Type B pancreatic cell (in vitro differentiated cells): ENCODE measurements around the gene CIC. TPM values are rescaled to one million over a fixed set of nuclear protein-coding genes. Genes with fewer than 3 reads are reported as not detected.

Experiments
- DNase-seq: peaks from one replicate; pipeline ENCODE4 v3.0.0; 2021; ENCODE audit warnings: mixed read lengths; ENCODE audit not compliant: unreplicated experiment; ENCODE audit errors: extremely low spot score
- H3K27ac Mint-ChIP-seq: 2 replicates; pipeline ENCODE4 v1.8.0; 2021; ENCODE audit warnings: mild to moderate bottlenecking, mixed read lengths
- H3K27me3 Mint-ChIP-seq: 2 replicates; pipeline ENCODE4 v1.8.0; 2021; ENCODE audit warnings: mixed read lengths
- H3K36me3 Mint-ChIP-seq: 2 replicates; pipeline ENCODE4 v1.8.0; 2021; ENCODE audit warnings: mixed read lengths
- H3K4me1 Mint-ChIP-seq: one replicate; pipeline ENCODE4 v1.8.0; 2021; ENCODE audit warnings: mixed read lengths; ENCODE audit not compliant: unreplicated experiment
- H3K4me3 Mint-ChIP-seq: 2 replicates; pipeline ENCODE4 v1.8.0; 2021; ENCODE audit warnings: mild to moderate bottlenecking, mixed read lengths
- H3K9me3 Mint-ChIP-seq: 2 replicates; pipeline ENCODE4 v1.8.0; 2021; ENCODE audit warnings: mixed read lengths
- total RNA-seq: library from RNA; stranded (reverse); gene quantifications from 2 replicates; pipeline ENCODE4 v1.2.1, GENCODE V29; 2021; ENCODE audit warnings: low replicate concordance
- TF ChIP-seq, protein P1 (sequence below): fragments of 200-600 bp; sonication (generic); conservative IDR thresholded peaks from 2 replicates; pipeline ENCODE4 v1.5.0; 2021; ENCODE audit warnings: antibody characterized with exemption, mild to moderate bottlenecking

The CIC gene
- total RNA-seq, 1 donor from 2014 or later: 70.3 TPM

DNA sequence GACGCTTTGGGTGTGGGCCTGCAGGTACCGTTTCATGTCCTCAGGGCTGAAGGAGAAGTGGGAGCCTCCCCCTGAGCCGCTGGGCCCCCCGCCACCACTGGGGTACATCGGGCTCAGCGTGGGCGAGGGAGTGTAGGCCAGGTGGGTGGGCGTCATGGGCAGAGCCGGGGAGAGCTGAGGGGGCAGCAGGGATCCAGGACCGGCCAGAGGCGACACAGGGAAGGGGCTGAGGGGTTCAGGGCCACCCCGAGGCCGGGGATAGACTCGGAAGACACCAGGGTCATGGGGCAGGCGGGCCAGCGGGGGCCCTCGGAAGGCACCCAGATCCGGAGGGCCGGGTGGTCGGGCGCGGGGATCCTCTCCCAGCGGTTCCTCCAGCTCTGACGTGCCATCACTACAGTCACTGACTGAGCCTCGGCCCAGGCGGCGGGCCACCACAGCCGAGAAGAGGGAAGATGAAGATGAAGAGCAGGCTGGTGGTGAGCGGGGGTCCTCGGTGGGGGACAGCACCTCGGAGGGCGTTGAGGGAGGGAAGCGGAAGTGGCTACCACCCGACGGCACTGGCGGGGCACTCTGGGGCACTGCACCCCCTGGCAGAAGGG, 19.8 kb upstream of the CIC start:
- no peaks in the 10 kb centered on the region for H3K9me3 Mint-ChIP-seq
- DNase-seq: no peak
- TF ChIP-seq, protein P1, sequence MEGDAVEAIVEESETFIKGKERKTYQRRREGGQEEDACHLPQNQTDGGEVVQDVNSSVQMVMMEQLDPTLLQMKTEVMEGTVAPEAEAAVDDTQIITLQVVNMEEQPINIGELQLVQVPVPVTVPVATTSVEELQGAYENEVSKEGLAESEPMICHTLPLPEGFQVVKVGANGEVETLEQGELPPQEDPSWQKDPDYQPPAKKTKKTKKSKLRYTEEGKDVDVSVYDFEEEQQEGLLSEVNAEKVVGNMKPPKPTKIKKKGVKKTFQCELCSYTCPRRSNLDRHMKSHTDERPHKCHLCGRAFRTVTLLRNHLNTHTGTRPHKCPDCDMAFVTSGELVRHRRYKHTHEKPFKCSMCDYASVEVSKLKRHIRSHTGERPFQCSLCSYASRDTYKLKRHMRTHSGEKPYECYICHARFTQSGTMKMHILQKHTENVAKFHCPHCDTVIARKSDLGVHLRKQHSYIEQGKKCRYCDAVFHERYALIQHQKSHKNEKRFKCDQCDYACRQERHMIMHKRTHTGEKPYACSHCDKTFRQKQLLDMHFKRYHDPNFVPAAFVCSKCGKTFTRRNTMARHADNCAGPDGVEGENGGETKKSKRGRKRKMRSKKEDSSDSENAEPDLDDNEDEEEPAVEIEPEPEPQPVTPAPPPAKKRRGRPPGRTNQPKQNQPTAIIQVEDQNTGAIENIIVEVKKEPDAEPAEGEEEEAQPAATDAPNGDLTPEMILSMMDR: no peak
- no peak overlapping the region for H3K4me3 Mint-ChIP-seq
- no peak overlapping the region for H3K27ac Mint-ChIP-seq
- H3K4me1 Mint-ChIP-seq: peaks cover 36% of the 10 kb centered on the region
- peaks cover 3% of the 10 kb centered on the region for H3K36me3 Mint-ChIP-seq
- no peaks in the 10 kb centered on the region for H3K27me3 Mint-ChIP-seq

- no peak for DNase-seq
- Mint-ChIP-seq H3K9me3 (no peaks in the 10 kb centered on the region), H3K4me1 (peaks cover 31% of the 10 kb centered on the region), H3K27me3 (no peaks in the 10 kb centered on the region), H3K4me3 (peak overlapping the region; percentile 65), H3K27ac (no peak overlapping the region), H3K36me3 (peaks cover 3% of the 10 kb centered on the region)
- TF ChIP-seq, protein P1: no peak
Measured at GRCh38 chr19:42249769-42250168, 19.3 kb upstream of the CIC start.

DNA sequence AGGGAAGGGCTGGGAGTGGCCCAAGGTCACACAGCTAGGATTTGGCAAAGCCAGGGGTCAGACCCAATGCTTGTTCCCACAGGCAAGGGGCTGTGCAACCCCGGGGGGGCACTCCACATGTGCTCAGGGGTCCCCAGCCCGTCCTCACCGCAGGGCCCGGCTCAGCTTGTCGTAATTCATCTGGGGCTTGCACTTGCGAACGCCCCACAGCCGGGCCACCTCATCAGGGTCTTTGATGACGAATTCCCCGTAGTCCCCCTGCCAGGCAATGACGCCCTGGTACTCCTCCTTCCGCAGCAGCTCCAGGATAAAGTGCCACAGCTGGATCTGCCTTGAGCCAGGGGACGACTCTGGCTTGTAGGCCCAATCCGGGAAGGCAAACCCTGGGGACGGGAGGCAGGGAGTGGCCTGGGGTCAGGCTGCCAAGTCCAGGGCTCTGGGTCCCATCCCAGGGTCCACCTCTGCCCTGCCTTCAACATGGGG, 18.8 kb upstream of the CIC start:
- Mint-ChIP-seq H3K36me3 (peaks cover 3% of the 10 kb centered on the region), H3K27ac (no peak overlapping the region), H3K4me3 (peak overlapping the region; percentile 65), H3K9me3 (no peaks in the 10 kb centered on the region), H3K4me1 (peaks cover 27% of the 10 kb centered on the region), H3K27me3 (no peaks in the 10 kb centered on the region)
- DNase-seq: no peak
- TF ChIP-seq, protein P1: no peak

- H3K9me3 Mint-ChIP-seq: no peaks in the 10 kb centered on the region
- peaks cover 3% of the 10 kb centered on the region for H3K36me3 Mint-ChIP-seq
- no peak overlapping the region for H3K27ac Mint-ChIP-seq
- no peak for DNase-seq
- TF ChIP-seq, protein P1: no peak
- H3K4me3 Mint-ChIP-seq: no peak overlapping the region
- H3K4me1 Mint-ChIP-seq: peaks cover 25% of the 10 kb centered on the region
- H3K27me3 Mint-ChIP-seq: no peaks in the 10 kb centered on the region
Measured at GRCh38 chr19:42250666-42251531, 18.2 kb upstream of the CIC start.

GRCh38 chr19:42251572-42252358, 17.3 kb upstream of the CIC start:
- DNase-seq: no peak
- Mint-ChIP-seq H3K4me3 (peak overlapping the region; percentile 95), H3K27me3 (no peaks in the 10 kb centered on the region), H3K9me3 (no peaks in the 10 kb centered on the region), H3K4me1 (peaks cover 26% of the 10 kb centered on the region), H3K27ac (peak overlapping the region; percentile 80), H3K36me3 (peaks cover 3% of the 10 kb centered on the region)
- TF ChIP-seq, protein P1: no peak
